ENCODE data around the gene BDKRB1.

The BDKRB1 gene

GRCh38 chr14:96255501-96256366 lies at the start of gene BDKRB1:
BDKRB1 (plus strand) TSS chr14:96256210; CDS start chr14:96263683, 7,473 bp downstream.
- DNase-seq = no peak

- no peak for DNase-seq
Observed at GRCh38 chr14:96206461-96206860, 49.5 kb upstream of the BDKRB1 start.

- no peak for DNase-seq
Observed at GRCh38 chr14:96207686-96208085, 48.3 kb upstream of the BDKRB1 start.

- DNase-seq = no peak
Observed at GRCh38 chr14:96208739-96209138, 47.3 kb upstream of the BDKRB1 start.

- DNase-seq = no peak
Observed at GRCh38 chr14:96212140-96212539, 43.9 kb upstream of the BDKRB1 start.

- DNase-seq = no peak
Observed at GRCh38 chr14:96212896-96213295, 43.1 kb upstream of the BDKRB1 start.

GRCh38 chr14:96213871-96214465 lies 42.0 kb upstream of the BDKRB1 start:
- no peak for DNase-seq

- DNase-seq = no peak
Observed at GRCh38 chr14:96214793-96215192, 41.2 kb upstream of the BDKRB1 start.

- no peak for DNase-seq
Observed at GRCh38 chr14:96215452-96216244, 40.4 kb upstream of the BDKRB1 start.

GRCh38 chr14:96216627-96217026 lies 39.4 kb upstream of the BDKRB1 start:
- no peak for DNase-seq

- peak in 2 of 56 donors; percentile 13 to 18 for DNase-seq
Observed at GRCh38 chr14:96217376-96217913, 38.6 kb upstream of the BDKRB1 start.

GRCh38 chr14:96221109-96221650 lies 34.8 kb upstream of the BDKRB1 start:
- no peak for DNase-seq

GRCh38 chr14:96221841-96222240 lies 34.2 kb upstream of the BDKRB1 start:
- no peak for DNase-seq

- DNase-seq = no peak
Observed at GRCh38 chr14:96224480-96225096, 31.4 kb upstream of the BDKRB1 start.

- DNase-seq = no peak
Observed at GRCh38 chr14:96225213-96225612, 30.8 kb upstream of the BDKRB1 start.

GRCh38 chr14:96225745-96226151 lies 30.3 kb upstream of the BDKRB1 start:
- no peak for DNase-seq

- DNase-seq = no peak
Observed at GRCh38 chr14:96227428-96227827, 28.6 kb upstream of the BDKRB1 start.

GRCh38 chr14:96229315-96229714 lies 26.7 kb upstream of the BDKRB1 start:
- DNase-seq = no peak

- no peak for DNase-seq
Observed at GRCh38 chr14:96231056-96231455, 25.0 kb upstream of the BDKRB1 start.

GRCh38 chr14:96231526-96232130 lies 24.4 kb upstream of the BDKRB1 start:
- no peak for DNase-seq

GRCh38 chr14:96232506-96232905 lies 23.5 kb upstream of the BDKRB1 start:
- DNase-seq = no peak
